ENCODE results near the gene SMG6.
"Not testable (repeated sequence)": the region's sequence is repeated elsewhere in the genome, so short reads cannot be mapped to it uniquely, and the experiment has no call there.

The SMG6 gene

DNA sequence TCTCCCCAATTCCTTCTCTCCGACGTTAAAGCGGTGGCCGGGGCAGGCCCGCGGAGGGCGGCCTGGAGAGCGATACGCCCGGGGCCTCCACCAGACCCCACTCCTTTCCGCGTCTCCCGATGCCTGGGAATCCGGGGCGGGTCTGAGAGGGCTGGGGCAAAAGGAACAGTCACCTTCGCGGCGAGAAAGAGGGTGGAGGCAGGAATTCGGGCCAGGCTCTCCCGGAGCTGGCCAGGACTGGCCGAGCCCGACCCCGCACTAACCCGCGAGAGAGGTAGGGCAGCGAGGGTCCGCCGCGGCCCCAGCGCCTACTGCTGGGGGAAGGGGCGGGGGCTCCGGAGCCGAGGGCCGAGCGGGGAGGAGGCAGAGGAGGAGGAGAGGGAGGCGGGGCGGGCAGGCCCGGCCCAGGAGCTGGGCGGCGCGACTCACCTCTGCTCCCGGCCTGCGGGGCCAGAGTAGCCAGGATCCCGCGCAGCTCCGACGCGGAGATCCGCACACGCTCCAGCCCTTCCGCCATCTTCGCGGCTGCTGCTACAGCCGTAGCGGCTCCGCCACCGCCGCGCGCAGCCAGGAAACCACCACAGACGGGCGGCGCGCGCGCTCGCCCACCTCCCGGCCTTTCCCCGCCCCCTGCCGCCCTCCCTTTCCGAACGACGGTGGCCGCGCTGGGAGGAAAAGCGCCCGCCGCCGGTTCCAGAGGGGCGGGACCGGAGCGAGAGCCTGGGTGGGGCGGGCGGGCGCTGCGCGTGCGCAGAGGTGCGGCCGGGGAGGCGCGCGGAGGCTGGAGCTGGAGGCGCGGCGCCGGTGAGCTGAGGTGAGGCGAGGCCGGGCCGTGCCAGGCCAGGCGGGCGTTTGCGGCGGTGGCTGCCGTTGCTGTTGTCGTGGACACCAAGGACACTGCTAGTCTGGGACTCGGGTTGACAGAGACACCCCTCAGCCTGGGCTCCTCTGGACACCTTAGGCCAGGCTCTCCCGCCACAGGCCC is at the start of gene SMG6, which contains the start of gene SRR:
Gene SMG6, minus strand, starts transcription at position 582 of the 985 bp plus-strand sequence. Its CDS starts 65 bp downstream, at position 517.
Gene SRR, plus strand, starts transcription at position 747 of the 985 bp plus-strand sequence. CDS start 11,611 bp downstream, outside the sequence.
- H3K4me3 ChIP-seq (ENCODE audit: low read depth, low read length): peak within 1 kb of the TSS; percentile 88

DNA sequence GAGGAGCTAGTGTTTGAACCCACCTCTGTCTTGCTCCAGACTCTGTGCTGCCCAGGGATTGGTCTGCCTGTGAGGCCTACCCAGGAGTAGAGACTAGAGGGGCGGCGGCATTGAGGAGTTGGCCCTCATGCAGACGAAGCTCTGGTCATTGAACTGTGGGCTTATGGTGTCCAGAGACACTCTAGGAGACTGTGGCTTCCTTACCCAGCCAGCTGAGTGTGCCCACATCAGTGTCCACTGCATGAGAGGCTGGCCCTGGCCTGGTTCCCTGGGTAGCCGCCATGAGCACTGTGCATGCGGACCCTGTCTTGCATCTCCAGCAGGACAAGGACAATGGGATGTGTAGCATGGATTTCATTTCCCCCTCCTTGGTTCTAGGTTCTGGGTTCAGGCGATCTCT is 47.7 kb upstream of the SMG6 start:
- no peak overlapping the region for H3K4me3 ChIP-seq (ENCODE audit: low read depth, low read length)

DNA sequence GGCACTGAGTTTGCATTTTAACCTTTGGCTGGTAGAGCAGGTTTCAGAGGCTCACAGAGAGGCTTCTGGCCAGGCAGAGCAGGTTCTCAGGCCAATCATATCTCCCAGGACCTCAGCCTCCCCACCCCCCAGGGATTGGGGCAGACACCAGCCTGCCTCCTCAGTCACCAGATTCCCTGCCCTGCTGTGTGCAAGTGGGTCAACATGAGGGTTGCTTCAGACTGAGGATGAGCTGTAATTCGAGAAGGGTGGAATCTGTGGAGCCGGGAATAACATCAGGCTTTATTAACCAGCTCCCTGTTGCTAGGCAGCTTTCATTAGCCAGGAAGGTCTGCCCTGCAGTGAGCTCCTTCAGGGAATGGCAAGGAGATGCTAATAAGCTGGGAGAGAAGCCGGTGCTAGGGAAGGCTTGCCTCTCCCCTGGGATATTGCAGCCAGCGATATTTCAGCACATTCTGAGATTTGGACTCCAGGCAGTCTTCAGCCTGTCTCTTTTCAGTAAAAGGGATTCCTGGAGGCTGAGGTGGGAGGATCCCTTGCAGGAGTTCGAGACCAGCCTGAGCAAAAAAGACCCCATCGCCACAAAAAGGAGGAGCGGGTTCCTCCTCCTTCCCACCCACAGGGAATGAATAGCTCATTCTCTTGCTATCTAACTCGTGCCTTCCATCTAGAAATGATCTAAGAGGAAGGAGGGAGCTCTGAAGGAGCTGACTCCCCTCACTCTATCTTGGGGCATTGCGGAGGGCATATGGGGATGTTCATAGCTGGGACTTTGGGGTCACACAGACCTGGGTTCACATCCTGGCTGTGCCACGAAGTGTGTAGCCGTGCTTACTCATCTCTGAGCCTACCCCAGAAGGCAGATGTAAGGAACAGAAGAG is 44.5 kb upstream of the SMG6 start:
- no peak overlapping the region for H3K4me3 ChIP-seq (ENCODE audit: low read depth, low read length)

DNA sequence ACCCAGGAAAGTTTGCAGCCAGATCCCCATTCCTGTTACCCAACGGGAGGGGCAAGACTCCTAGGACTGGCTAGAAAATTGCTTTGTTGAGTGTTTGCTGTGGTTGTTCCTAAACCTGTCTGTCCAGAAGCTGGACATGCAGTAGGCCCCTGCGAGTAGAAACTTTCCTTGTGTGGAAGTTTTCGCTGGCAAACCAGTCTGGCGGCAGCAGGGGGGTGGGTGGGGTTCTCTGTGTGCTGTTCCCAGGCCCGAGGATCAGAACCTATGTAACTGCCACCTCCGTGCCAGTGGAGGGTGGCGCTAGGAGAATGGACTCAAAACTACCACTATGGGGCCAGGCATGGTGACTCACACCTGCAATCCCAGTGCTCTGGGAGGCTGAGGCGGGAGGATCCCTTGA is 42.9 kb upstream of the SMG6 start:
- H3K4me3 ChIP-seq (ENCODE audit: low read depth, low read length): no peak overlapping the region

DNA sequence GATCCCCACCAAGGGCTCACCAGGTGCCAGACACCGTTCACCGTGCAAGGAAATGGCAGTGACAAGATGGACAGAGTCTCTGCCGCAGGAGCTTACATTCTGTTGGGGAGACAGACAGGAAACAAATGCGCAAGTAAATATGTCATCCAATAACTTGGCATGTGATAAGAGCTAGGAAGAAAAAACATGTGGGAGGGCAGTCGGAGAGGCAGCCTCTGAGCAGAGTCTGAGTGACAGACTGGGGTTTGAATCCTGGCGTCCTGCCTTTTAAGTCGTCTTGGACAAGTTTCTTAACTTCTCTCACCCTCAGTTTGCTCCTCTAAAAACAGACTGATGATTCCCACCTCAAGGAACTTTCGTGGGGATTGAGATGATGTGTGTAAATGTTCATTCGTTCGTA is 40.9 kb upstream of the SMG6 start:
- no peak overlapping the region for H3K4me3 ChIP-seq (ENCODE audit: low read depth, low read length)

DNA sequence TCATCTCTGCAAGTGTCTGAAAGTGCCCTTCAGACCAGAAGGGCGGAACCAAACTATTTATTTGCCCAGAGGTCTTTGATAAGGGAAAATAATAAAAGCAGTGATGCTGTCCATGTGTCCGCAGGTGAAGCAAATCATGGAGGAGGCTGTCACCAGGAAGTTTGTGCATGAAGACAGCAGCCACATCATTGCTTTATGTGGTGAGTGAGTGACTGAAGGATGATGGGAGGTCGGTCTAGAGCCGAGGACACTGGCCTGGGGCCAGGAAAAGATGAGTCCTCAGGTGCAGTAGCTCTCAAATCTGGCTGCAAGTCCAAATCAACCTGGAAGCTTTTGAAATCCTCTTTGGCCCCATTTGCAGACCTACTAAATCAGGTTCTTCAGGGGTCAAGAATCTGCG is 39.8 kb upstream of the SMG6 start:
- no peak overlapping the region for H3K4me3 ChIP-seq (ENCODE audit: low read depth, low read length)

DNA sequence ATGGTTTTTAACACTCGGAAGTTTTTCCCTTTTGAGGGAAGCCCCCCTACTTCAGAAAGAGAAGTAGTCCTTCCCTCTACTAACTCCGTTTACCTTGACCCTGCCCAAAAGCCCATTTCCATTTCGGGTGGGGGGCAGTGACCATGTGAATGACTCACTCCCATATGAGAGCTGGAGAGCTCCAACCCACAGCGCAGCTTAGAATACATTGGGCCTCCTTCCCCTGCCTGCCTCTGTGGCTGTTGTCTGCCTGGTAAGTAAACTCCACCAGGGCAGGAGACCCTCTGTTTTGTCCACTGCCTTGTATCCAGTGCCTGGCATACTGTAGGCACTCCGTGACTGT is 34.7 kb upstream of the SMG6 start:
- peak overlapping the region; percentile 99 for H3K4me3 ChIP-seq (ENCODE audit: low read depth, low read length)

DNA sequence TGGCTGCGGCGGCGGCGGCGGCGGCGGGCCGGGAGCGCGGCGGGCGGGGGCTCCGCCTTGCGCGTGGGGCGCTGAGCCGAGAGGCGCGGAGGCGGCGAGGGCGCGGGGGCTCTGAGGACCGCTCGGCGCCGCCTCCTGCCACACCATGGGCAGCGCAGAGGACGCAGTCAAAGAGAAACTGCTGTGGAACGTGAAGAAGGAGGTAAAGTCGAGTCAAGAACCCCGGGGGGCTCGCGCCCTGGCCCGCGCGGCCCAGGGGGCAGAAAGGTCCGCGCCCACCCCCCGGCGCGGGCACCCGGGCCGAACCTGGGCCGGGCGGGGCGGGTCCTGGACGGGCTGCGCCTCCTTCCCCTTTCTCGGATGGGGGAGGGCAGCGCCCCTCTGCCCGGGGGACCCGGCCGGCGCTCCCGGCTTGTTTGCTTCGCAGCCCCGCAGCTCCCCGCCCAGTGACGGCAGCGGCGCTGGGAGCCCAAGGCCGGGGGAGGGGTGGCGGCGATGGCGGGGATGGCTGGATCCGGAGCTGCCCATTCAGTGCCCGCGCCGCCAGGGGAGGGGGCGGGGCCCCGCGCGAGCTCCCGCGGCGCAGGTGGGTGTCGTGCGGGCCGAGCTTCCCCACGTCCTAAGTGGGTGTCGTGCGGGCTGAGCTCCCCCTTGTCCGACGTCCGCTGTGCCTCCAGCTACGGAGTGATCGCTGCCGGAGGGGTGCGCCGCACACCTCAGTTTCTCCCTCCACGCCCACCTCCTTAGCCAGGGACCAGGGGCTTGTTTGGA is 34.1 kb upstream of the SMG6 start:
- peak overlapping the region; percentile 99 for H3K4me3 ChIP-seq (ENCODE audit: low read depth, low read length)

DNA sequence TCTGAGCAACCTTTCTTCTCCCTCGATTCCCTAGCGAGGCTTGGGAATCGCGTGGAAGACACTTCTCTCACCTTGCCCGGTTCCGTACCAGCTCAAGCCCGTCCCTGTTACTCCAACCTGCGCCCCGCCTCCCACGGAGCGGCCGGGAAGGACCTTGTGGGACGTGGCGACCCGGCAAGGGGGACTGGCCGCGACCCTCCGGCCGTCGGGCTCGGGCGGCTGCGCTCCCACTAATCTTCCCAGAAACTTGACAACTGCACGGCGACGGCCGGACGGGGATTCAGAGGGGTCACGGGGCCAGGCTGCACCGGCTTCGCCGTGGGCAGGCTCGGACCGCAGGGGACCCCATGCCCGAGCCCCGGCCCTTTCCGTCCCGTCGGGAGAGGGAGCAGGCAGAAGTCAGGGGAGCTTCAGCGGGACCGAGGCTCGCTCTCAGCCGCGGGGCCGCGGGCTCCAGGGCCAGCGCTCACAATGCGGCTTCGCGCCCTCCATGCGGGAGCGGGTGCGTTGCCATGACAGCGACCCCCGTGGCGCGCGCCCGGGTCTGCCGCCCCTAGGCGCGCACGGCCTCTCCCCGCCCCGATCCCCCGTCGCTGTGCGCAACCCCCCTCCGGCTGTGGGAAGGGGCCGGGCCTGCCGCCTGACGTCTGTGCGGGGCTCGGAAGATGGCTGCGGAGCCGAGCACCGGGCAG is 33.4 kb upstream of the SMG6 start, which contains the start of gene SGSM2:
Gene SGSM2, plus strand, starts transcription at position 650 of the 692 bp plus-strand sequence. CDS start 188 bp downstream, outside the sequence.
- H3K4me3 ChIP-seq (ENCODE audit: low read depth, low read length): peak within 1 kb of the TSS; percentile 99

DNA sequence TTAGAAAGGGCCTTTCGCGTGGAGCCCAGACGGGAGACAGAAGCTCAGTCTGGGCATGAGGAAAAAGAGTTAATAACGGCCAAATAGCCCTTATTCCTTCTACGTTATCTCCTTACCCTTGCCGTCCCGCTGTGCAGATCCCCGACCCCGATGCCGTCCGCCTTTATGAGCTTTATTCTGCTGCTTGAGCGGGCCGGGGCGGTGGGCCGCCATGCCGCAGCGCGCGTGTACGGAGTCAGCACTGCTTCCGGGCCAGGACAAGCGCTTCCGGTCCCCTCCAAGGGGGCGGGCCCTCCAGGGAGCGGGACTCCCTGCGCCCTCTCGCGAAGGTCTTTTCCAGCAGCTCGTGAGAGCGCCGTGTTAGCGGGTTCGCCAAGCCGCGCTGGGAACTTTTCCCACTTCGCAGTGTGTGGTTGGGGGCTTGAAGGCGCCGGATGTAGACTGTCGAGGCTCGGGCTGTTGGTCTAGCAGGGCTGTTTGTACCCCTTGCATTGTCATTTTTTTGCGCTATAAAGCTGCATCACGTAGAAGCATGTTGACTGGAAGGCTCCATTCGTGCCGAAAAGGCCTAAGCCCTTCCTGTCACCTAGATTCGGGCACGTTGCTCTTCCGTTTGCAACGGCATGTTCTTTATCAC is 32.7 kb upstream of the SMG6 start, which contains the start of gene TSR1:
Gene TSR1, minus strand, starts transcription at position 243 of the 637 bp plus-strand sequence. Its CDS starts 30 bp downstream, at position 213.
- peak within 1 kb of the TSS; percentile 99 for H3K4me3 ChIP-seq (ENCODE audit: low read depth, low read length)

DNA sequence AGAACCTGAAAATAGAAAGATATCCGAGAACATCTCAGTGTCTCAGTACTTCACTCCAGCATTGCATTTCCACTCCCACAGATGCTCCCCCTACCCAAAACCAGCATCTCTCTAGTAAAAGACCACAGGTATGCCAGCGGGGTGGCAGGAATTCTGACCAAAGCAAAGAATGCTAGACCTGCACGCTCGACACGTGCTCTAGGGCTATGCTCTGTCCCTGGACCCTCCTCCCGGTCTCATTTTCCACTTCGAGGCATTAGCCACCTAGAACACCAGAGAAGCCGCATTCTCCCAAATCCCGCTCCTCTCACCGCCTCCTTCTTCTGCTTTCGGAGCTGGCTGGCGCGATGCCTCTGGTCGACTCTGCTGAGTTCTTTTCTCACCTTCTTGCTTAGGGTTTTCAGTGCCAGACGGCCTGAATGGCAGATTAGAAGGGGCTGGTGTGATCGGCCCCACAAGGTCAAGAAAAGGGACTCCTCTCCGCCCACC is 32.2 kb upstream of the SMG6 start:
- H3K4me3 ChIP-seq (ENCODE audit: low read depth, low read length): peak overlapping the region; percentile 99

DNA sequence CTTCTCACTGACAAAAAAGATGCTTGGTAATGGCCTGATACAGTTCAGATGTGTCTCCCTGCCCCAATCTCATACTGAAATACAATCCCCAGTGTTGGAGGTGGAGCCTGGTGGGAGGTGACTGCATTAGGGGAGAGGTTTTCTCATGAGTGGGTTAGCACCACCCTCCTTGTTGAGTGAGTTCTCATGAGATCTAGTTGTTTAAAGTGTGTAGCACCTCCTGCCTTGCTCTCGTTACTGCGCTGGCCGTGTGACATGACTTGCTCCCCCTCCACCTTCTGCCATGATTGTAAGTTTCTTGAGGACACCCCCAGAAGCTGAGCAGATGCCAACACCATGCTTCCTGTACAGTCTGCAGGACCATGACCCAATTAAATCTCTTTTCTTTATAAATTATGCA is 27.7 kb upstream of the SMG6 start:
- no peak overlapping the region for H3K4me3 ChIP-seq (ENCODE audit: low read depth, low read length)

DNA sequence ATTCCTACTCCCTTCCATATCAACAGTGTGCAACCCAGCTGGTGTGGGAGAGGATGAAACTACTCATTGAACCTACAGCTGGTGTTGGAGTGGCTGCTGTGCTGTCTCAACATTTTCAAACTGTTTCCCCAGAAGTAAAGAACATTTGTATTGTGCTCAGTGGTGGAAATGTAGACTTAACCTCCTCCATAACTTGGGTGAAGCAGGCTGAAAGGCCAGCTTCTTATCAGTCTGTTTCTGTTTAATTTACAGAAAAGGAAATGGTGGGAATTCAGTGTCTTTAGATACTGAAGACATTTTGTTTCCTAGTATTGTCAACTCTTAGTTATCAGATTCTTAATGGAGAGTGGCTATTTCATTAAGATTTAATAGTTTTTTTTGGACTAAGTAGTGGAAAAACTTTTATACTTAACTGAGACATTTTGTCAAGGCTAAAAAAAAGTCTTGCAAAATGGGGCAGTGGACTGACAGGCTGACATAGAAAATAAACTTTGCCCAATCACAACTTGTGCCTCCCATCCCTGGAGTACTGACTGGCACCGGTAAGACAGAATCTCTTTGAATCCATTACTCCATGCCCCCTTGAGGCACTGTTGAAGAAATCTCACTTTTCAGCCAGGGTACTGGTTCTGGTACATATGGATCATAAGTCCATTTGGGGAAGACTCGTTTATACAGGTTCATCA is 20.2 kb upstream of the SMG6 start:
- H3K4me3 ChIP-seq (ENCODE audit: low read depth, low read length): no peak overlapping the region

DNA sequence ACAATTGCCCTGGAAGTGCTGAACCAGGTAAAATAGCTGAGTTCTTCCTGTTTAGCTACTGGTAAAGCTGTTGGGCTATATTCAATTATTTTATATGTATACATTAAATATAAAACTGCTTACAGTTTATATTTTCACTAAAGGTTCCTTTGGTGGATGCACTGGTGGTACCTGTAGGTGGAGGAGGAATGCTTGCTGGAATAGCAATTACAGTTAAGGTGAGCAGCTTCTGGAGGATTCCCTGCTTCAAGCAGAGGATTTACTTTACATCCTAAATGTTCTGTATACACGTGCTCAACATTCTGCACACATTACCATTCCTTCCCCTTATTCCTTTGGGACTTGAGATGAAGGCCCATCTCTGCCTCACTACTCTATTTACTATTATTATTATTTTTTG is 17.8 kb upstream of the SMG6 start:
- no peak overlapping the region for H3K4me3 ChIP-seq (ENCODE audit: low read depth, low read length)

DNA sequence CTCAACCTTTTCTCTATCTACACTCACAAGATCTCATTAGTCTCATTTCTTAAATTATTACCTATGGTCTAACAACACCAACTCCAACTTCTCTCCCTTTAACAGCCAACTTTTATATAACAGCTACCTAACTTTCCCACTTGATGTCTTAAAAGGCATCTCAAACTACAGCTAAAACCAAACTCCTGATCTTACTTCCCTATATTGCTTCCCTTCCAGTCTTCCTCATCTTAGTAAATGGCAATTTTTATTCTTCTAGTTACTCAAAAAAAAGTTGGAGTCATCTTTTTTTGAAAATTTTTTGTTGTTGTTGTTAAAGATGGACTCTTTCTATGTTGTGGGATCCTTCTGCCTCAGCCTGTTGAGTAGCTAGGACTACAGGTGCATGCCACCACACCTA is 15.5 kb upstream of the SMG6 start:
- no peak overlapping the region for H3K4me3 ChIP-seq (ENCODE audit: low read depth, low read length)

DNA sequence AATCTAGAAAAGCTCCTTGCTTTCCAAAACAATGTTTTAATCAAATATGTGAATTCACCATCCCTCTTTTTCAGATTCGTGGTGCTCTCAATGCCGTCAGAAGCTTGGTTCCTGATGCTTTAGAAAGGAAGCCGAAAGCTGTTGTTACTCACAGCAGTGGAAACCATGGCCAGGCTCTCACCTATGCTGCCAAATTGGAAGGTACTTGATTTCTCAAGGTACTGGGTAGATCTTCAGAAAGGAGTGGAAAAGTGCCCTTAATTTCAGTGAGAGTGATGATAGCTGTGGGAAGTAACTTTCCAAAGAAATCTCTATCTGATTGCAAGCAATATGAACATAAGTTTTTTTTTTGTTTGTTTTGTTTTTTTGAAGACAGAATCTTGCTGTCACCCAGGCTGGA is 14.2 kb upstream of the SMG6 start:
- no peak overlapping the region for H3K4me3 ChIP-seq (ENCODE audit: low read depth, low read length)

DNA sequence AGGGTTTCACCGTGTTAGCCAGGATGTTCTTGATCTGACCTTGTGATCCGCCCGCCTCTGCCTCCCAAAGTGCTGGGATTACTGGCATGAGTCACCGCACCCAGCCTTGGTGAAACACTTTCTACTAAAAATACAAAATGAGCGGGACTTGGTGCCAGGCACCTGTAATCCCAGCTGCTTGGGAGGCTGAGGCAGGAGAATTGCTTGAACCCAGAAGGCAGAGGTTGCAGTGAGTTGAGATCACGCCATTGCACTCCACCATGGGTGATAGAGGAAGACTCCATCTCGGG is 13.3 kb upstream of the SMG6 start:
- H3K4me3 ChIP-seq (ENCODE audit: low read depth, low read length): not testable (repeated sequence)

DNA sequence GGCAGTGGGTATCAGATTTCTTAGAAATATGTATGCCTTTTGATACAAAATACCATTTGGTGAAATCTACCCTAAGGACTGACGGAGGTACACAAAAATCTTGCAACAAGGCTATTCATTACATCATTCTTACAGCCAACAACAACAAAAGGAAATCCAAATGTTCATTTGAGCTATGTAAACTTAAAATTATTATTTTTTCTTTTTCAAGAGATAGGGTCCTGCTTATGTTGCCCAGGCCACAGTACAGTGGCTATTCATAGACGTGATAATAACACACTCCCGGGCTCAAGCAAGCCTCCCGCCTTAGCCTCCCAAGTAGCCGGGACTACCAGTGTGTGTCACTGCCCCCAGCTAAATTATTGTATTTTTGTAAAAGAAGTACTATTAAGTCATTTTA is 9.2 kb upstream of the SMG6 start:
- H3K4me3 ChIP-seq (ENCODE audit: low read depth, low read length): no peak overlapping the region
